ENCODE results near the gene PPM1G.
"Not testable (repeated sequence)": the region's sequence is repeated elsewhere in the genome, so short reads cannot be mapped to it uniquely, and the experiment has no call there.

GRCh38 chr2:27425039-27425438 lies 15.6 kb upstream of the PPM1G start:
- not testable (repeated sequence) for TF ChIP-seq LEF1, HDGF (IDR thresholded peaks at IDR 0.05; ENCODE audit: borderline replicate concordance)
